ENCODE data around the gene NMNAT2.
"Not testable (repeated sequence)": the region's sequence is repeated elsewhere in the genome, so short reads cannot be mapped to it uniquely, and the experiment has no call there.

NMNAT2 gene

GRCh38 chr1:183262628-183263200 lies 155.5 kb downstream of the NMNAT2 start:
- no peak for DNase-seq (ENCODE audit: low read depth)

- DNase-seq (ENCODE audit: low read depth): no peak
Measured at GRCh38 chr1:183259924-183260323, 158.3 kb downstream of the NMNAT2 start.

GRCh38 chr1:183255073-183255472 lies 163.1 kb downstream of the NMNAT2 start:
- DNase-seq (ENCODE audit: low read depth): no peak

- no peak for DNase-seq (ENCODE audit: low read depth)
Measured at GRCh38 chr1:183251959-183252450, 166.2 kb downstream of the NMNAT2 start.

GRCh38 chr1:183251101-183251958 lies 166.8 kb downstream of the NMNAT2 start:
- no peak for DNase-seq (ENCODE audit: low read depth)

- DNase-seq (ENCODE audit: low read depth): no peak
Measured at GRCh38 chr1:183249941-183250452, 168.2 kb downstream of the NMNAT2 start.

- no peak for DNase-seq (ENCODE audit: low read depth)
Measured at GRCh38 chr1:183248989-183249691, 169.0 kb downstream of the NMNAT2 start.

GRCh38 chr1:183247931-183248330 lies 170.2 kb downstream of the NMNAT2 start:
- DNase-seq (ENCODE audit: low read depth): no peak

GRCh38 chr1:183247484-183247883 lies 170.7 kb downstream of the NMNAT2 start:
- no peak for DNase-seq (ENCODE audit: low read depth)

GRCh38 chr1:183247066-183247465 lies 171.1 kb downstream of the NMNAT2 start:
- no peak for DNase-seq (ENCODE audit: low read depth)

GRCh38 chr1:183246436-183246835 lies 171.7 kb downstream of the NMNAT2 start:
- DNase-seq (ENCODE audit: low read depth): no peak

GRCh38 chr1:183245357-183245756 lies 172.8 kb downstream of the NMNAT2 start:
- DNase-seq (ENCODE audit: low read depth): no peak

GRCh38 chr1:183244466-183244865 lies 173.7 kb downstream of the NMNAT2 start:
- DNase-seq (ENCODE audit: low read depth): no peak

- no peak for DNase-seq (ENCODE audit: low read depth)
Measured at GRCh38 chr1:183243161-183244050, 174.8 kb downstream of the NMNAT2 start.

- DNase-seq (ENCODE audit: low read depth): no peak
Measured at GRCh38 chr1:183242556-183242955, 175.6 kb downstream of the NMNAT2 start.

GRCh38 chr1:183241471-183241870 lies 176.7 kb downstream of the NMNAT2 start:
- DNase-seq (ENCODE audit: low read depth): peak; percentile 28

GRCh38 chr1:183240853-183241252 lies 177.3 kb downstream of the NMNAT2 start:
- not testable (repeated sequence) for DNase-seq (ENCODE audit: low read depth)

- no peak for DNase-seq (ENCODE audit: low read depth)
Measured at GRCh38 chr1:183240526-183240825, 177.7 kb downstream of the NMNAT2 start.

- DNase-seq (ENCODE audit: low read depth): no peak
Measured at GRCh38 chr1:183239793-183240525, 178.2 kb downstream of the NMNAT2 start.

GRCh38 chr1:183239220-183239742 lies 178.9 kb downstream of the NMNAT2 start:
- DNase-seq (ENCODE audit: low read depth): no peak

GRCh38 chr1:183238071-183238470 lies 180.1 kb downstream of the NMNAT2 start:
- DNase-seq (ENCODE audit: low read depth): peak; percentile 93
